Kidney (tissue), 14 donors: ENCODE measurements around the gene SORCS3. TPM values are rescaled to one million over a fixed set of nuclear protein-coding genes. Genes with fewer than 3 reads are reported as not detected.

Experiments used
- DNase-seq, 5 donors: peaks; one replicate each; pipeline ENCODE4 v3.0.0-alpha.2; 2013 to 2020
- FAIRE-seq: peaks from 2 replicates; lab custom pipeline; 2012; peaks lifted over from hg19 to GRCh38; lab: Jason Lieb, UNC
- H3K27ac ChIP-seq, 2 donors: one replicate each; pipeline ENCODE4 v1.7.0; 2013; ENCODE audit warnings: low read depth in 2 of 2, low read length in 2 of 2, inconsistent platforms in 1 of 2
- H3K27me3 ChIP-seq: one replicate; pipeline ENCODE4 v1.7.1; 2013; ENCODE audit warnings: low read length, inconsistent platforms; ENCODE audit not compliant: control insufficient read depth, insufficient read depth
- H3K36me3 ChIP-seq, 3 donors: one replicate each; pipeline versions ENCODE4 v1.7.0 to v1.7.1; 2013; ENCODE audit warnings: low read length in 3 of 3, control low read depth in 1 of 3, inconsistent platforms in 1 of 3; ENCODE audit not compliant: insufficient read depth in 3 of 3, control insufficient read depth in 2 of 3
- H3K4me1 ChIP-seq, 3 donors: one replicate each; pipeline versions ENCODE4 v1.7.0 to v1.7.1; 2013; ENCODE audit warnings: low read length in 3 of 3, inconsistent platforms in 1 of 3, low read depth in 1 of 3; ENCODE audit not compliant: control insufficient read depth in 2 of 3, insufficient read depth in 2 of 3
- H3K4me3 ChIP-seq, 3 donors: one replicate each; pipeline versions ENCODE4 v1.7.0 to v1.8.1; 2013; ENCODE audit warnings: low read length in 3 of 3, control low read depth in 1 of 3, inconsistent platforms in 1 of 3
- H3K9ac ChIP-seq, 3 donors: one replicate each; pipeline versions ENCODE4 v1.7.0 to v1.7.1; 2013; ENCODE audit warnings: low read length in 3 of 3, control low read depth in 1 of 3, inconsistent platforms in 1 of 3
- H3K9me3 ChIP-seq, 3 donors: one replicate each; pipeline versions ENCODE4 v1.7.0 to v1.7.1; 2013; ENCODE audit warnings: low read length in 3 of 3, control low read depth in 1 of 3, inconsistent platforms in 1 of 3; ENCODE audit not compliant: control insufficient read depth in 2 of 3, insufficient read depth in 1 of 3
- CTCF ChIP-seq: IDR thresholded peaks from 3 replicates; pipeline ENCODE4 v1.5.1; 2012; ENCODE audit warnings: mild to moderate bottlenecking, moderate library complexity, borderline replicate concordance; ENCODE audit not compliant: insufficient read depth; ENCODE audit errors: extremely low read depth
- intact Hi-C: fragments of 100-400 bp; cut with DNase I; formaldehyde crosslinking; loops from one replicate; pipeline ENCODE4 v1.11.1; 2022
- polyA plus RNA-seq: library from polyadenylated mRNA; stranded (reverse); fragments of 350-450 nt; fragmentation: Illumina TruSeq; extraction: RNeasy Lipid Tissue Mini Kit (QIAGEN cat#74804); gene quantifications from one replicate; pipeline ENCODE4 v1.2.3, GENCODE V29; 2014; ENCODE audit warnings: low read depth, low replicate concordance; ENCODE audit not compliant: insufficient read depth
- total RNA-seq: library from RNA; stranded (reverse); fragmentation: NEBNext Ultra II Directional; extraction: Animal tissue kit (Norgen Biotek cat#: 25700); gene quantifications from one replicate; pipeline ENCODE4 v1.2.1, GENCODE V29; 2021
- donor health status: control.
- donor health status: control.
- donor health status: control.
- donor health status: control.
- donor health status: control.
- donor health status: DM: yes; HTN: yes; CAD: no.
- donor health status: Normal renal cell carcinoma (clear cell type).

SORCS3 gene
- total and polyA plus RNA-seq, 2 donors from 2014 or later: 0.52 to 1.1 TPM

- no peak for TF ChIP-seq CTCF
- DNase-seq: no peak
- no peaks in the 10 kb centered on the region for H3K27me3 ChIP-seq
- FAIRE-seq: no peak
- H3K9ac ChIP-seq: no peak overlapping the region
- H3K27ac ChIP-seq: no peak overlapping the region
- H3K9me3 ChIP-seq: no peaks in the 10 kb centered on the region
- H3K36me3 ChIP-seq: no peaks in the 10 kb centered on the region
- no peaks in the 10 kb centered on the region for H3K4me1 ChIP-seq
- no peak overlapping the region for H3K4me3 ChIP-seq
- intact Hi-C loops: no loop called here
These were observed 639.8 kb downstream of the SORCS3 start for GRCh38 chr10:105280895-105281294.

- no peaks in the 10 kb centered on the region for H3K27me3 ChIP-seq
- FAIRE-seq (no peak), DNase-seq (no peak)
- no peaks in the 10 kb centered on the region for H3K9me3 ChIP-seq
- no peak for TF ChIP-seq CTCF
- H3K4me3 ChIP-seq: no peak overlapping the region
- no peak overlapping the region for H3K9ac ChIP-seq
- no peak overlapping the region for H3K27ac ChIP-seq
- intact Hi-C loops: no loop called here
- no peaks in the 10 kb centered on the region for H3K36me3 ChIP-seq
- H3K4me1 ChIP-seq: no peaks in the 10 kb centered on the region
These were observed 643.6 kb downstream of the SORCS3 start for GRCh38 chr10:105284476-105285215.

GRCh38 chr10:105288026-105288425 is 646.9 kb downstream of the SORCS3 start:
- no peak overlapping the region for H3K4me3 ChIP-seq
- FAIRE-seq (no peak), DNase-seq (peak in 2 of 5 donors; percentile 7 to 13)
- H3K9ac ChIP-seq: no peak overlapping the region
- H3K4me1 ChIP-seq: no peaks in the 10 kb centered on the region
- intact Hi-C loops: no loop called here
- H3K27me3 ChIP-seq: no peaks in the 10 kb centered on the region
- no peaks in the 10 kb centered on the region for H3K9me3 ChIP-seq
- H3K27ac ChIP-seq: no peak overlapping the region
- TF ChIP-seq CTCF: no peak
- H3K36me3 ChIP-seq: no peaks in the 10 kb centered on the region
